ENCODE data around the gene ATP5F1D.

The ATP5F1D gene

DNA sequence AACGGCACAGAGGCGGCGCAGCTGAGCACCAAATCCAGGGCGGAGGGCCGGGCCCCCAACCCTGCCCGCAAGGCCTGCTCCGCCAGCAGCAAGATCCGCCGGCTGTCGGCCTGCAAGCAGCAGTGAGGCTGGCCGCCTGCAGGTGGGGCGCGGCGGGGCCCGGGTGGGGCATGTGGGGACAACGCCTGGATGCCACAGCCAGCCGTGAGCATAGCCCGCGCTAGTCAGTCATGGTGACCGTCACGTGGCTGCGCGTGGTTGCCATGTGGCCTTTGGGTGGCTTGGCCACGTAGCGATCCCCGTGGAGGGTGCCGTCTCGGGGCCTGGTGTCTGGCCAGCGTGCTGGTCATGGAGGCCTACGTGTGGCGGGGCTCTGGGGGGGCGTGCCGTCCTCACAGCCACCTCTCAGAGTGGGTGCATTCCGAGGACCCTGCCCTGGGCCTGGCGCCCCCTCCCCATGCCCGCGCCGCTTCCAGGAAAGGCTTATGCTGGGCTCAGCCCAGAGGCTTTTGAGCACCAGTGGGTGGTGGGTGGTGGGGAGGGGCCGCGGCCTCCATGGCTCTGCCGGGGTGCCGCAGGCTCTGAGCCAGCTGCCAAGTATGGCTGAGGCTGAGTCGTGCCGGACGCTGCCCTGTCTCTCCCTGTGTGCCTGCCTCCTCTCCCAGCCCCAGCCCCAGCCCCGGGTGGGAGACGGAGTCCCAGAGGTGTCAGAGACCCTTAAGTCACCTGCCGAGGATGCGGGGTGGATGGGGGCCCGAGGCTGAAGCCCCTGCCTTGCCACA, 14.8 kb upstream of the ATP5F1D start:
- Histone ChIP-seq H3K9ac (no peak overlapping the region), H3K27me3 (ENCODE audit: control insufficient read depth, insufficient read depth, low read length) (no peaks in the 10 kb centered on the region), H3K4me3 (ENCODE audit: low read depth, low read length) (no peak overlapping the region), H3K4me2 (ENCODE audit: low read length) (no peak overlapping the region), H2AFZ (no peak overlapping the region), H3K9me3 (ENCODE audit: control insufficient read depth, low read length) (no peaks in the 10 kb centered on the region), H3K79me2 (peaks cover 22% of the 10 kb centered on the region), H3K4me1 (no peaks in the 10 kb centered on the region), H3K27ac (no peak overlapping the region), H3K36me3 (ENCODE audit: control insufficient read depth, insufficient read depth, low read length) (no peaks in the 10 kb centered on the region)
- TF ChIP-seq, protein P1, sequence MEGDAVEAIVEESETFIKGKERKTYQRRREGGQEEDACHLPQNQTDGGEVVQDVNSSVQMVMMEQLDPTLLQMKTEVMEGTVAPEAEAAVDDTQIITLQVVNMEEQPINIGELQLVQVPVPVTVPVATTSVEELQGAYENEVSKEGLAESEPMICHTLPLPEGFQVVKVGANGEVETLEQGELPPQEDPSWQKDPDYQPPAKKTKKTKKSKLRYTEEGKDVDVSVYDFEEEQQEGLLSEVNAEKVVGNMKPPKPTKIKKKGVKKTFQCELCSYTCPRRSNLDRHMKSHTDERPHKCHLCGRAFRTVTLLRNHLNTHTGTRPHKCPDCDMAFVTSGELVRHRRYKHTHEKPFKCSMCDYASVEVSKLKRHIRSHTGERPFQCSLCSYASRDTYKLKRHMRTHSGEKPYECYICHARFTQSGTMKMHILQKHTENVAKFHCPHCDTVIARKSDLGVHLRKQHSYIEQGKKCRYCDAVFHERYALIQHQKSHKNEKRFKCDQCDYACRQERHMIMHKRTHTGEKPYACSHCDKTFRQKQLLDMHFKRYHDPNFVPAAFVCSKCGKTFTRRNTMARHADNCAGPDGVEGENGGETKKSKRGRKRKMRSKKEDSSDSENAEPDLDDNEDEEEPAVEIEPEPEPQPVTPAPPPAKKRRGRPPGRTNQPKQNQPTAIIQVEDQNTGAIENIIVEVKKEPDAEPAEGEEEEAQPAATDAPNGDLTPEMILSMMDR (IDR thresholded peaks at IDR 0.05) = no peak

DNA sequence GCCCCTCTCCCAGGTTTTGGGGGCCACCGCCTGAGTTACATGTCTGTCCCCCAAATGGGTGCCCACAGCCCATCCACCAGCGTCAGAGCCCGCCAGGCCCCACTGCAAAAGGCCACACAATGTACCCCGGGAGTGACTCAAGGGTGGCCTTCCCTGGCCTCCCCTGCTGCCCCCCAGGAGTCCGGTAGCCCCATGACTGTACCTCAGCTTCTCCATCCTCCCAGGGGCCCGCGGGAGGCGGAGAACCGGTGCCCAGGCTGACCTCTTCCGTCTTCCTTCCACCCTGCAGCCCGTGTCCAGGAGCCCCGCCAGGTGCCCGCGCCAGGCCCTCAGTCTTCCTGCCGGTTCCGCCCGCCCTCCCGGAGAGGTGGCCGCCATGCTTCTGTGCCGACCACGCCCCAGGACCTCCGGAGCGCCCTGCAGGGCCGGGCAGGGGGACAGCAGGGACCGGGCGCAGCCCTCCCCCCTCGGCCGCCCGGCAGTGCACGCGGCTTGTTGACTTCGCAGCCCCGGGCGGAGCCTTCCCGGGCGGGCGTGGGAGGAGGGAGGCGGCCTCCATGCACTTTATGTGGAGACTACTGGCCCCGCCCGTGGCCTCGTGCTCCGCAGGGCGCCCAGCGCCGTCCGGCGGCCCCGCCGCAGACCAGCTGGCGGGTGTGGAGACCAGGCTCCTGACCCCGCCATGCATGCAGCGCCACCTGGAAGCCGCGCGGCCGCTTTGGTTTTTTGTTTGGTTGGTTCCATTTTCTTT, 14.1 kb upstream of the ATP5F1D start:
- H3K9ac ChIP-seq = no peak overlapping the region
- no peak overlapping the region for H3K27ac ChIP-seq
- peaks cover 5% of the 10 kb centered on the region for H3K4me1 ChIP-seq
- no peaks in the 10 kb centered on the region for H3K27me3 ChIP-seq (ENCODE audit: control insufficient read depth, insufficient read depth, low read length)
- no peaks in the 10 kb centered on the region for H3K9me3 ChIP-seq (ENCODE audit: control insufficient read depth, low read length)
- TF ChIP-seq, protein P1 (IDR thresholded peaks at IDR 0.05) = no peak
- H3K79me2 ChIP-seq = peaks cover 15% of the 10 kb centered on the region
- no peak overlapping the region for H3K4me2 ChIP-seq (ENCODE audit: low read length)
- H3K36me3 ChIP-seq (ENCODE audit: control insufficient read depth, insufficient read depth, low read length) = no peaks in the 10 kb centered on the region
- H2AFZ ChIP-seq = no peak overlapping the region
- no peak overlapping the region for H3K4me3 ChIP-seq (ENCODE audit: low read depth, low read length)

DNA sequence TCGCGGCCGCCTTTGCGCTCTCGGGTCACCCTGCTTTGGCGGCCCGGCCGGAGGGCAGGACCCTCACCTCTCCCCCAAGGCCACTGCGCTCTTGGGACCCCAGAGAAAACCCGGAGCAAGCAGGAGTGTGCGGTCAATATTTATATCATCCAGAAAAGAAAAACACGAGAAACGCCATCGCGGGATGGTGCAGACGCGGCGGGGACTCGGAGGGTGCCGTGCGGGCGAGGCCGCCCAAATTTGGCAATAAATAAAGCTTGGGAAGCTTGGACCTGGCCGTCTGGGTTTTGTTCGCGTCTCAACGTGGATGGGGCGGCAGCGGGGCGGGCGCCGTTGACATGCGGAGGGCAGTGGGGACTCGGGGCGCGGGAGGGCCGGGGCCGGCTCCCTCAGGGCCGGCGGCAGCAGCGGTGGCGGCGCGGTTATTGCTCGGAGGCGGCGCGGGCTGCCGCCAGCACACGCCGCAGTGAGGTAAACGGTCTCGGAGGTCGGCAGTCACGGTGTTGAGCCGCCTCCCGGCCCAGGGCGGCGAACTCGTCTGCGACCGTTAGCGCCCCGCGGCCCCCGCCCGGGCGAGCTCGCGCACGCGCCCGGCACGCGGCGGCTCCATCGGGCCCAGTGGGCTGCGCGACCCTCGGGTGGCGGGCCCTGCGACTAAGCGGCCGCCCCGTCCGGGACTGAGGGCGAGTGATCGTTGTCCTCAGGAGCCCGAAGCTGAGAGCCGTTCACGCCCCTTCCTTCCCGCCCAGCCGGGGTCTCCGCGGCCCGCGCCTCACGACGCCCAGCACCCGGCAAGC, 13.2 kb upstream of the ATP5F1D start:
- H3K4me2 ChIP-seq (ENCODE audit: low read length) = no peak overlapping the region
- H3K4me3 ChIP-seq (ENCODE audit: low read depth, low read length) = no peak overlapping the region
- H3K27ac ChIP-seq = no peak overlapping the region
- no peaks in the 10 kb centered on the region for H3K9me3 ChIP-seq (ENCODE audit: control insufficient read depth, low read length)
- H2AFZ ChIP-seq = no peak overlapping the region
- peaks cover 12% of the 10 kb centered on the region for H3K4me1 ChIP-seq
- TF ChIP-seq, protein P1 (IDR thresholded peaks at IDR 0.05) = no peak
- no peak overlapping the region for H3K9ac ChIP-seq
- H3K36me3 ChIP-seq (ENCODE audit: control insufficient read depth, insufficient read depth, low read length) = no peaks in the 10 kb centered on the region
- H3K79me2 ChIP-seq = peaks cover 7% of the 10 kb centered on the region
- H3K27me3 ChIP-seq (ENCODE audit: control insufficient read depth, insufficient read depth, low read length) = no peaks in the 10 kb centered on the region

DNA sequence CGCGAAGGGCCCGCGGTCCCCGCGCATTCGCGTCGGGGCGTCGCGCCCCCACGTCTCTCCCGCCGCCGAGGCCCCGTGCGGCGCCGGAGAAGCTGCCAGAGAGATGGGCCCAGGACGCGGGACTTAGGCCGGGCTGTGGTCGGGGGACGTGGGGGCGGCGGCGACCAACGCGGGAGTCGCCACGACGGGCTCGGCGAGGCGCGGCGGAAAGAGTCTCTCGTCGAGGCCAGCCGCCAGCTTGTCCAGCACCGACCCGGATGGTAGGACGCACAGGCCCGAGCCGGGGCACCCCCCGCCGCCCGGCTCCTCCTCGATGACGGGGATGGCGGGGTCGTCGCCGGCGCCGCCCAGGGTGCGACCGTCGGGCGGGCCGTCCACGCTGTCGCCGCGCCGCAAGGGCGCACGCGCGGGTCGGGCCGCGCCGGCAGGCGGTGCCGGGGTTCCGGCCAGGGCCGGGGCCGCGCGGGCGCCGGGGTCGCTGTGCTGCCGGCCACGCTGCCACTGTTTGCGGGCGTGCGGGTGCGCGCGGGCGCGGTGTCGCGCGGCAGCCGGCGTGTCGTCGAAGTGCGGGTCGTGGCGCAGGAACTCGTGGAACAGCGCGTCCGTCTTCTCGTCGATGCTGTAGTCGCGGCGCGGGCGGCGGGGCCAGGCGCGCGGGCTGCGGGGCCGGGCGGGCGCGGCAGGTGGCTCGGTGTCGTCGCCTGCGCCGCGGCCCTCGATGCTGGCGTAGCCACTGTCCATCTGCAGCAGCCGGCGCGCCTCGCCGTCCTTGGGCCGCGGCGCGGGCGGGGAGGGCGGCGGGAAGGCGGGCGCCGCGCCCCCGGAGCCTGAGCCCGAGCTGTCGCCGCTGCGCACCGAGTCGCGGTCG, 12.3 kb upstream of the ATP5F1D start:
- Histone ChIP-seq H3K4me1 (peaks cover 15% of the 10 kb centered on the region), H3K27ac (no peak overlapping the region), H3K27me3 (ENCODE audit: control insufficient read depth, insufficient read depth, low read length) (no peaks in the 10 kb centered on the region), H3K36me3 (ENCODE audit: control insufficient read depth, insufficient read depth, low read length) (no peaks in the 10 kb centered on the region), H3K79me2 (peaks cover 3% of the 10 kb centered on the region), H2AFZ (no peak overlapping the region), H3K4me3 (ENCODE audit: low read depth, low read length) (no peak overlapping the region), H3K9ac (no peak overlapping the region), H3K9me3 (ENCODE audit: control insufficient read depth, low read length) (no peaks in the 10 kb centered on the region), H3K4me2 (ENCODE audit: low read length) (no peak overlapping the region)
- TF ChIP-seq, protein P1 (IDR thresholded peaks at IDR 0.05) = no peak
